Progenitor cell of endocrine pancreas (in vitro differentiated cells): ENCODE measurements around the gene TLR5. TPM values are rescaled to one million over a fixed set of nuclear protein-coding genes. Genes with fewer than 3 reads are reported as not detected.

Experiments used
- DNase-seq: peaks from one replicate; pipeline ENCODE4 v3.0.0; 2021; ENCODE audit warnings: low spot score; ENCODE audit not compliant: unreplicated experiment
- H3K27ac Mint-ChIP-seq: 2 replicates; pipeline ENCODE4 v1.8.0; 2021; ENCODE audit warnings: mild to moderate bottlenecking, moderate library complexity, mixed read lengths
- H3K27me3 Mint-ChIP-seq: 2 replicates; pipeline ENCODE4 v1.8.0; 2021; ENCODE audit warnings: mixed read lengths
- H3K36me3 Mint-ChIP-seq: 2 replicates; pipeline ENCODE4 v1.8.0; 2022; ENCODE audit warnings: mixed read lengths; ENCODE audit not compliant: insufficient read depth
- H3K4me1 Mint-ChIP-seq: 2 replicates; pipeline ENCODE4 v1.8.0; 2021; ENCODE audit warnings: low read depth, mixed read lengths
- H3K4me3 Mint-ChIP-seq: 2 replicates; pipeline ENCODE4 v1.8.0; 2021; ENCODE audit warnings: low read depth, mild to moderate bottlenecking, moderate library complexity, mixed read lengths
- H3K9me3 Mint-ChIP-seq: 2 replicates; pipeline ENCODE4 v1.8.0; 2021; ENCODE audit warnings: low read depth, mixed read lengths
- CTCF ChIP-seq: fragments of 200-600 bp; sonication (generic); IDR thresholded peaks from one replicate; pipeline ENCODE4 v1.5.0; 2021; ENCODE audit warnings: antibody characterized with exemption, mild to moderate bottlenecking; ENCODE audit not compliant: unreplicated experiment
- total RNA-seq: library from RNA; stranded (reverse); gene quantifications from 2 replicates; pipeline ENCODE4 v1.2.1, GENCODE V29; 2021

TLR5 gene
- total RNA-seq, 1 donor from 2014 or later: 3.2 TPM

GRCh38 chr1:223110952-223111351, 32.1 kb downstream of the TLR5 start:
- Mint-ChIP-seq H3K27ac (no peak overlapping the region), H3K4me1 (peaks cover 15% of the 10 kb centered on the region), H3K9me3 (peaks cover 4% of the 10 kb centered on the region), H3K36me3 (peaks cover 1% of the 10 kb centered on the region), H3K4me3 (no peak overlapping the region), H3K27me3 (no peaks in the 10 kb centered on the region)
- no peak for TF ChIP-seq CTCF
- DNase-seq: no peak

- no peak for TF ChIP-seq CTCF
- Mint-ChIP-seq H3K27ac (peak overlapping the region; percentile 25), H3K36me3 (no peaks in the 10 kb centered on the region), H3K27me3 (no peaks in the 10 kb centered on the region), H3K4me3 (no peak overlapping the region), H3K9me3 (no peaks in the 10 kb centered on the region), H3K4me1 (peaks cover 15% of the 10 kb centered on the region)
- no peak for DNase-seq
Observed at GRCh38 chr1:223109581-223110026, 33.4 kb downstream of the TLR5 start.

GRCh38 chr1:223106856-223107255, 36.2 kb downstream of the TLR5 start:
- Mint-ChIP-seq H3K27me3 (no peaks in the 10 kb centered on the region), H3K9me3 (no peaks in the 10 kb centered on the region), H3K4me1 (peaks cover 17% of the 10 kb centered on the region), H3K36me3 (no peaks in the 10 kb centered on the region), H3K4me3 (no peak overlapping the region), H3K27ac (no peak overlapping the region)
- DNase-seq: no peak
- TF ChIP-seq CTCF: no peak

GRCh38 chr1:223105568-223105967, 37.5 kb downstream of the TLR5 start:
- DNase-seq: no peak
- no peaks in the 10 kb centered on the region for H3K36me3 Mint-ChIP-seq
- H3K4me3 Mint-ChIP-seq: no peak overlapping the region
- no peaks in the 10 kb centered on the region for H3K27me3 Mint-ChIP-seq
- no peak overlapping the region for H3K27ac Mint-ChIP-seq
- TF ChIP-seq CTCF: no peak
- H3K9me3 Mint-ChIP-seq: peaks cover 8% of the 10 kb centered on the region
- H3K4me1 Mint-ChIP-seq: peaks cover 17% of the 10 kb centered on the region

- H3K4me3 Mint-ChIP-seq: no peak overlapping the region
- no peaks in the 10 kb centered on the region for H3K27me3 Mint-ChIP-seq
- H3K9me3 Mint-ChIP-seq: peaks cover 21% of the 10 kb centered on the region
- no peak overlapping the region for H3K27ac Mint-ChIP-seq
- peaks cover 2% of the 10 kb centered on the region for H3K4me1 Mint-ChIP-seq
- DNase-seq: no peak
- no peak for TF ChIP-seq CTCF
- H3K36me3 Mint-ChIP-seq: no peaks in the 10 kb centered on the region
Observed at GRCh38 chr1:223102797-223103533, 40.1 kb downstream of the TLR5 start.
